ENCODE data around the gene ZNF831.
A peak's percentile ranks its signal among the peaks of the same experiment; 100 is the strongest.

The ZNF831 gene

DNA sequence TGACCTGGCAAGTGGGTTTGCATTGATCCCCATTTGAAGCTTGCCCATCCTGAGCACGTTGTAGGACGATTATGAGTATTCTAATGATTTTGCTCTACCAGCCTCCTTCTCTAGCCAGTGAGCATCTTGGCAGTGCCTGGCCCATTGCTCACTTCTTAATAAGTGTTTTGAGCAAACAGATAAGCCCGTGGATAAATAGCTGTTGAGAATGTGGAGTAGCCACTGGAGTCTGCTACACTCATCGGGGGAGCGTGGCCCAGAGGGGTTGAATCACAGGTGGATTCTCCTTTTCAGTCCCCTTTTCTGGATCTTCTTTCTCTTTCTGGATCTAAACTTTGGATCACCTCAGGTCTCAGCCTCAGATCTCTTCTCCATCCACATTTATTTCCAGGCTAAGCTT lies 120.8 kb downstream of the ZNF831 start:
- Histone ChIP-seq H2BK5ac (ENCODE audit: low read length) (no peak overlapping the region), H3K14ac (ENCODE audit: low read length) (no peak overlapping the region), H2AFZ (ENCODE audit: low read length) (no peak overlapping the region), H4K91ac (ENCODE audit: low read depth, low read length, poor library complexity) (no peak overlapping the region), H4K8ac (ENCODE audit: low read depth, low read length) (no peak overlapping the region), H2BK15ac (ENCODE audit: low read length) (no peak overlapping the region), H3K79me1 (ENCODE audit: low read depth, low read length) (no peaks in the 10 kb centered on the region), H2AK5ac (ENCODE audit: low read depth, low read length) (no peak overlapping the region), H3K27me3 (ENCODE audit: control insufficient read depth in 3 of 3, insufficient read depth in 3 of 3, low read depth in 1 of 3, low read length in 3 of 3) (no peaks in the 10 kb centered on the region), H3K9me3 (replicated peaks in 1 of 2; ENCODE audit: control insufficient read depth in 2 of 2, insufficient read depth in 1 of 2, low read depth in 1 of 2, low read length in 2 of 2) (peaks cover 0 to 2% of the 10 kb centered on the region in 2 donors), H3K4me1 (ENCODE audit: control insufficient read depth in 2 of 2, insufficient read depth in 1 of 2, low read depth in 1 of 2, low read length in 2 of 2) (peaks cover 0 to 2% of the 10 kb centered on the region in 2 donors), H2BK12ac (ENCODE audit: low read length) (no peak overlapping the region), H3K23ac (ENCODE audit: low read depth, low read length, poor library complexity) (no peak overlapping the region), H3K27ac (replicated peaks; ENCODE audit: low read length) (no peak overlapping the region), H3K4me2 (ENCODE audit: insufficient read depth, low read length, poor library complexity, severe bottlenecking) (no peak overlapping the region), H3K36me3 (replicated peaks in 1 of 2; ENCODE audit: control insufficient read depth in 2 of 2, insufficient read depth in 2 of 2, low read length in 2 of 2) (no peaks in the 10 kb centered on the region), H3K9ac (ENCODE audit: low read depth, low read length, poor library complexity) (no peak overlapping the region), H2BK120ac (ENCODE audit: low read depth, low read length) (no peak overlapping the region), H3K4ac (ENCODE audit: low read length) (no peak overlapping the region), H3K18ac (ENCODE audit: low read length) (no peak overlapping the region), H3K4me3 (ENCODE audit: low read length in 2 of 2) (no peak overlapping the region)
- DNase-seq (ENCODE audit: low spot score): no peak
- no CpG with 5 or more reads among the region's 5 CpGs for WGBS, 2 donors (ENCODE audit: extremely low coverage in 2 of 2, insufficient read length in 2 of 2, insufficient replicate concordance in 1 of 2)

GRCh38 chr20:59289994-59290393 lies 126.4 kb downstream of the ZNF831 start:
- Histone ChIP-seq H3K18ac (ENCODE audit: low read length) (peak overlapping the region; percentile 21), H3K4me1 (ENCODE audit: control insufficient read depth in 2 of 2, insufficient read depth in 1 of 2, low read depth in 1 of 2, low read length in 2 of 2) (no peaks in the 10 kb centered on the region), H2BK5ac (ENCODE audit: low read length) (no peak overlapping the region), H4K8ac (ENCODE audit: low read depth, low read length) (no peak overlapping the region), H4K91ac (ENCODE audit: low read depth, low read length, poor library complexity) (no peak overlapping the region), H3K23ac (ENCODE audit: low read depth, low read length, poor library complexity) (no peak overlapping the region), H3K79me1 (ENCODE audit: low read depth, low read length) (no peaks in the 10 kb centered on the region), H3K9me3 (replicated peaks in 1 of 2; ENCODE audit: control insufficient read depth in 2 of 2, insufficient read depth in 1 of 2, low read depth in 1 of 2, low read length in 2 of 2) (peaks cover 0 to 2% of the 10 kb centered on the region in 2 donors), H3K4ac (ENCODE audit: low read length) (no peak overlapping the region), H3K27ac (replicated peaks; ENCODE audit: low read length) (no peak overlapping the region), H2AFZ (ENCODE audit: low read length) (no peak overlapping the region), H3K14ac (ENCODE audit: low read length) (no peak overlapping the region), H2BK15ac (ENCODE audit: low read length) (no peak overlapping the region), H2AK5ac (ENCODE audit: low read depth, low read length) (no peak overlapping the region), H3K27me3 (ENCODE audit: control insufficient read depth in 3 of 3, insufficient read depth in 3 of 3, low read depth in 1 of 3, low read length in 3 of 3) (no peaks in the 10 kb centered on the region), H2BK120ac (ENCODE audit: low read depth, low read length) (no peak overlapping the region), H3K4me2 (ENCODE audit: insufficient read depth, low read length, poor library complexity, severe bottlenecking) (no peak overlapping the region), H3K36me3 (replicated peaks in 1 of 2; ENCODE audit: control insufficient read depth in 2 of 2, insufficient read depth in 2 of 2, low read length in 2 of 2) (no peaks in the 10 kb centered on the region), H2BK12ac (ENCODE audit: low read length) (no peak overlapping the region), H3K4me3 (ENCODE audit: low read length in 2 of 2) (no peak overlapping the region), H3K9ac (ENCODE audit: low read depth, low read length, poor library complexity) (no peak overlapping the region)
- WGBS, 2 donors (ENCODE audit: extremely low coverage in 2 of 2, insufficient read length in 2 of 2, insufficient replicate concordance in 1 of 2): no CpG with 5 or more reads among the region's 5 CpGs
- no peak for DNase-seq (ENCODE audit: low spot score)

GRCh38 chr20:59291740-59292383 lies 128.2 kb downstream of the ZNF831 start:
- Histone ChIP-seq H2BK12ac (ENCODE audit: low read length) (no peak overlapping the region), H3K27me3 (ENCODE audit: control insufficient read depth in 3 of 3, insufficient read depth in 3 of 3, low read depth in 1 of 3, low read length in 3 of 3) (no peaks in the 10 kb centered on the region), H3K36me3 (replicated peaks in 1 of 2; ENCODE audit: control insufficient read depth in 2 of 2, insufficient read depth in 2 of 2, low read length in 2 of 2) (no peaks in the 10 kb centered on the region), H3K9ac (ENCODE audit: low read depth, low read length, poor library complexity) (no peak overlapping the region), H2BK5ac (ENCODE audit: low read length) (no peak overlapping the region), H3K4me1 (ENCODE audit: control insufficient read depth in 2 of 2, insufficient read depth in 1 of 2, low read depth in 1 of 2, low read length in 2 of 2) (no peaks in the 10 kb centered on the region), H2AK5ac (ENCODE audit: low read depth, low read length) (no peak overlapping the region), H3K27ac (replicated peaks; ENCODE audit: low read length) (no peak overlapping the region), H3K18ac (ENCODE audit: low read length) (peak overlapping the region; percentile 12), H3K4ac (ENCODE audit: low read length) (no peak overlapping the region), H3K9me3 (replicated peaks in 1 of 2; ENCODE audit: control insufficient read depth in 2 of 2, insufficient read depth in 1 of 2, low read depth in 1 of 2, low read length in 2 of 2) (no peaks in the 10 kb centered on the region), H3K79me1 (ENCODE audit: low read depth, low read length) (no peaks in the 10 kb centered on the region), H3K14ac (ENCODE audit: low read length) (peak overlapping the region; percentile 14), H3K4me2 (ENCODE audit: insufficient read depth, low read length, poor library complexity, severe bottlenecking) (no peak overlapping the region), H4K91ac (ENCODE audit: low read depth, low read length, poor library complexity) (no peak overlapping the region), H3K23ac (ENCODE audit: low read depth, low read length, poor library complexity) (no peak overlapping the region), H2AFZ (ENCODE audit: low read length) (no peak overlapping the region), H4K8ac (ENCODE audit: low read depth, low read length) (no peak overlapping the region), H2BK15ac (ENCODE audit: low read length) (no peak overlapping the region), H3K4me3 (ENCODE audit: low read length in 2 of 2) (no peak overlapping the region), H2BK120ac (ENCODE audit: low read depth, low read length) (no peak overlapping the region)
- no peak for DNase-seq (ENCODE audit: low spot score)
- WGBS, 2 donors (ENCODE audit: extremely low coverage in 2 of 2, insufficient read length in 2 of 2, insufficient replicate concordance in 1 of 2): no CpG with 5 or more reads among the region's 19 CpGs

- H3K27ac ChIP-seq (replicated peaks; ENCODE audit: low read length): no peak overlapping the region
- H3K79me1 ChIP-seq (ENCODE audit: low read depth, low read length): no peaks in the 10 kb centered on the region
- H2BK120ac ChIP-seq (ENCODE audit: low read depth, low read length): no peak overlapping the region
- H3K4me3 ChIP-seq (ENCODE audit: low read length in 2 of 2): no peak overlapping the region
- peaks cover 0 to 7% of the 10 kb centered on the region in 2 donors for H3K4me1 ChIP-seq (ENCODE audit: control insufficient read depth in 2 of 2, insufficient read depth in 1 of 2, low read depth in 1 of 2, low read length in 2 of 2)
- H3K9me3 ChIP-seq (replicated peaks in 1 of 2; ENCODE audit: control insufficient read depth in 2 of 2, insufficient read depth in 1 of 2, low read depth in 1 of 2, low read length in 2 of 2): no peaks in the 10 kb centered on the region
- WGBS, 2 donors (ENCODE audit: extremely low coverage in 2 of 2, insufficient read length in 2 of 2, insufficient replicate concordance in 1 of 2): no CpG with 5 or more reads among the region's 5 CpGs
- DNase-seq (ENCODE audit: low spot score): no peak
- no peak overlapping the region for H4K91ac ChIP-seq (ENCODE audit: low read depth, low read length, poor library complexity)
- no peak overlapping the region for H3K4ac ChIP-seq (ENCODE audit: low read length)
- no peak overlapping the region for H2BK15ac ChIP-seq (ENCODE audit: low read length)
- no peak overlapping the region for H2AFZ ChIP-seq (ENCODE audit: low read length)
- H4K8ac ChIP-seq (ENCODE audit: low read depth, low read length): no peak overlapping the region
- no peak overlapping the region for H2BK12ac ChIP-seq (ENCODE audit: low read length)
- no peak overlapping the region for H3K4me2 ChIP-seq (ENCODE audit: insufficient read depth, low read length, poor library complexity, severe bottlenecking)
- no peak overlapping the region for H3K18ac ChIP-seq (ENCODE audit: low read length)
- H2AK5ac ChIP-seq (ENCODE audit: low read depth, low read length): no peak overlapping the region
- H3K36me3 ChIP-seq (replicated peaks in 1 of 2; ENCODE audit: control insufficient read depth in 2 of 2, insufficient read depth in 2 of 2, low read length in 2 of 2): no peaks in the 10 kb centered on the region
- H3K14ac ChIP-seq (ENCODE audit: low read length): no peak overlapping the region
- no peak overlapping the region for H3K23ac ChIP-seq (ENCODE audit: low read depth, low read length, poor library complexity)
- peaks cover 2 to 26% (median 10%) of the 10 kb centered on the region in 3 experiments for H3K27me3 ChIP-seq (ENCODE audit: control insufficient read depth in 3 of 3, insufficient read depth in 3 of 3, low read depth in 1 of 3, low read length in 3 of 3)
- H3K9ac ChIP-seq (ENCODE audit: low read depth, low read length, poor library complexity): no peak overlapping the region
- H2BK5ac ChIP-seq (ENCODE audit: low read length): no peak overlapping the region
These were observed 131.9 kb downstream of the ZNF831 start for GRCh38 chr20:59295531-59295930.
